Body of pancreas (tissue), 4 donors: ENCODE data around the gene MAGI1. TPM values are rescaled to one million over a fixed set of nuclear protein-coding genes. Genes with fewer than 3 reads are reported as not detected.

ENCODE experiments used
- ATAC-seq: fragments of 150-250 bp; one replicate; pipeline ENCODE4 v1.9.1; 2016
- DNase-seq, 4 donors: peaks; one replicate each; pipeline ENCODE4 v3.0.0-alpha.2; 2019
- H3K27ac ChIP-seq, 4 donors: fragments of 200-600 bp; sonication (generic); 1 replicate in 3 of 4; 2 replicates in 1 of 4; pipeline versions ENCODE4 v1.5.1 to v1.6.1; 2016 to 2019; ENCODE audit warnings: mild to moderate bottlenecking in 1 of 4, mixed read lengths in 1 of 4, moderate library complexity in 1 of 4
- H3K27me3 ChIP-seq, 2 donors: fragments of 200-600 bp; sonication (generic); one replicate each; pipeline ENCODE4 v1.6.0; 2016; ENCODE audit warnings: mild to moderate bottlenecking in 1 of 2
- H3K36me3 ChIP-seq, 2 donors: fragments of 200-600 bp; sonication (generic); replicated peaks in 1 of 2; 2 replicates each; pipeline ENCODE4 v1.5.1; 2016; ENCODE audit warnings: low read depth in 2 of 2; ENCODE audit not compliant: insufficient read depth in 1 of 2
- H3K4me1 ChIP-seq: fragments of 200-600 bp; sonication (generic); one replicate; pipeline ENCODE4 v1.6.0; 2016
- H3K4me3 ChIP-seq, 2 donors: fragments of 200-600 bp; sonication (generic); 1 replicate in 1 of 2; 2 replicates in 1 of 2; pipeline ENCODE4 v1.5.1; 2016 to 2019
- H3K9me3 ChIP-seq, 3 donors: fragments of 200-600 bp; sonication (generic); 1 replicate in 2 of 3; 2 replicates in 1 of 3; pipeline ENCODE4 v1.5.1; 2016
- CTCF ChIP-seq, 7 experiments: fragments of 450-650 bp in 4 of 7; fragments of 200-600 bp in 3 of 7; sonication (generic) in 3 of 7; IDR thresholded peaks; one replicate each; pipeline ENCODE4 v1.5.1; 2016 to 2019; ENCODE audit warnings: antibody characterized with exemption in 7 of 7
- POLR2A ChIP-seq, 3 donors: fragments of 450-650 bp; IDR thresholded peaks; one replicate each; pipeline ENCODE4 v1.6.1; 2016; ENCODE audit warnings: antibody characterized with exemption in 3 of 3, mild to moderate bottlenecking in 2 of 3
- WGBS, 2 donors: methylation state at CpG; one replicate each; pipeline ENCODE4 v1.1.5; 2017; 5-methylcytosine and 5-hydroxymethylcytosine counted together
- intact Hi-C: fragments of 100-400 bp; cut with DNase I; formaldehyde crosslinking; loops from one replicate; pipeline ENCODE4 v1.15.1; 2023
- total RNA-seq, 2 donors: library from RNA; depleted of rRNA; stranded (reverse); fragments of >200 nt; gene quantifications; one replicate each; pipeline ENCODE4 v1.1.0, GENCODE V29; 2016

The MAGI1 gene
- total RNA-seq, 2 donors from 2014 or later, result 44.2 to 63.6 TPM

- H3K4me3 ChIP-seq, result no peak overlapping the region
- TF ChIP-seq CTCF (IDR thresholded peaks at IDR 0.05) (no peak), POLR2A (IDR thresholded peaks at IDR 0.05) (no peak)
- 92 to 93% methylated on average over 4 of the region's 4 CpGs for WGBS, 2 donors
- no peak overlapping the region for H3K27ac ChIP-seq
- ATAC-seq (no peak), DNase-seq (no peak)
- H3K36me3 ChIP-seq, result no peaks in the 10 kb centered on the region
- intact Hi-C loops, result no loop called here
- H3K9me3 ChIP-seq, result no peaks in the 10 kb centered on the region
- no peaks in the 10 kb centered on the region for H3K27me3 ChIP-seq
- no peaks in the 10 kb centered on the region for H3K4me1 ChIP-seq
Observed at GRCh38 chr3:65603631-65604030, 435.1 kb downstream of the MAGI1 start.

GRCh38 chr3:65600888-65601287, 437.8 kb downstream of the MAGI1 start:
- 96 to 98% methylated on average over 2 of the region's 2 CpGs for WGBS, 2 donors
- ATAC-seq (no peak), DNase-seq (no peak)
- TF ChIP-seq POLR2A (IDR thresholded peaks at IDR 0.05) (no peak), CTCF (IDR thresholded peaks at IDR 0.05) (no peak)
- Histone ChIP-seq H3K27ac (no peak overlapping the region), H3K9me3 (no peaks in the 10 kb centered on the region), H3K36me3 (no peaks in the 10 kb centered on the region), H3K27me3 (no peaks in the 10 kb centered on the region), H3K4me1 (peaks cover 12% of the 10 kb centered on the region), H3K4me3 (no peak overlapping the region)
- intact Hi-C loops, result no loop called here

GRCh38 chr3:65597952-65598413, 440.7 kb downstream of the MAGI1 start:
- H3K4me3 ChIP-seq, result no peak overlapping the region
- no peaks in the 10 kb centered on the region for H3K9me3 ChIP-seq
- H3K27me3 ChIP-seq, result no peaks in the 10 kb centered on the region
- ATAC-seq (no peak), DNase-seq (no peak)
- H3K36me3 ChIP-seq, result no peaks in the 10 kb centered on the region
- H3K27ac ChIP-seq, result peak overlapping the region in 3 of 4 donors; percentile 55 to 72 (median 58)
- WGBS, 2 donors, result 41 to 65% methylated on average over 18 to 20 of the region's 20 CpGs
- intact Hi-C loops, result no loop called here
- no peak for TF ChIP-seq CTCF (IDR thresholded peaks at IDR 0.05)
- TF ChIP-seq POLR2A (IDR thresholded peaks at IDR 0.05), result no peak
- H3K4me1 ChIP-seq, result peaks cover 25% of the 10 kb centered on the region

GRCh38 chr3:65597226-65597951, 441.3 kb downstream of the MAGI1 start:
- TF ChIP-seq POLR2A (IDR thresholded peaks at IDR 0.05) (no peak), CTCF (IDR thresholded peaks at IDR 0.05) (no peak)
- no peaks in the 10 kb centered on the region for H3K9me3 ChIP-seq
- no peak overlapping the region for H3K4me3 ChIP-seq
- H3K27ac ChIP-seq, result peak overlapping the region; percentile 27 to 72 (median 56)
- H3K4me1 ChIP-seq, result peaks cover 27% of the 10 kb centered on the region
- no peaks in the 10 kb centered on the region for H3K36me3 ChIP-seq
- 25 to 49% methylated on average over 34 of the region's 34 CpGs for WGBS, 2 donors
- intact Hi-C loops, result no loop called here
- DNase-seq (peak; percentile 47 to 63 (median 56)), ATAC-seq (peak; percentile 88)
- no peaks in the 10 kb centered on the region for H3K27me3 ChIP-seq
